NCI-H345 treated with DMSO at 0.1 percent for 48 hours (cell line): Measurements from ENCODE around the gene ANKZF1.
A peak's percentile ranks its signal among the peaks of the same experiment; 100 is the strongest.
"Not testable (repeated sequence)": the region's sequence is repeated elsewhere in the genome, so short reads cannot be mapped to it uniquely, and the experiment has no call there.

Experiments used
- DNase-seq: peaks from one replicate; lab custom pipeline; 2025; ENCODE audit not compliant: unreplicated experiment; lab: John Stamatoyannopoulos, UW

The ANKZF1 gene

GRCh38 chr2:219253753-219254589 is 24.4 kb downstream of the ANKZF1 start, which contains the start of gene TUBA4A:
TSS of gene TUBA4A (minus strand) at chr2:219253918. CDS start at chr2:219253858, 60 bp downstream.
- DNase-seq, result peak; percentile 59

DNA sequence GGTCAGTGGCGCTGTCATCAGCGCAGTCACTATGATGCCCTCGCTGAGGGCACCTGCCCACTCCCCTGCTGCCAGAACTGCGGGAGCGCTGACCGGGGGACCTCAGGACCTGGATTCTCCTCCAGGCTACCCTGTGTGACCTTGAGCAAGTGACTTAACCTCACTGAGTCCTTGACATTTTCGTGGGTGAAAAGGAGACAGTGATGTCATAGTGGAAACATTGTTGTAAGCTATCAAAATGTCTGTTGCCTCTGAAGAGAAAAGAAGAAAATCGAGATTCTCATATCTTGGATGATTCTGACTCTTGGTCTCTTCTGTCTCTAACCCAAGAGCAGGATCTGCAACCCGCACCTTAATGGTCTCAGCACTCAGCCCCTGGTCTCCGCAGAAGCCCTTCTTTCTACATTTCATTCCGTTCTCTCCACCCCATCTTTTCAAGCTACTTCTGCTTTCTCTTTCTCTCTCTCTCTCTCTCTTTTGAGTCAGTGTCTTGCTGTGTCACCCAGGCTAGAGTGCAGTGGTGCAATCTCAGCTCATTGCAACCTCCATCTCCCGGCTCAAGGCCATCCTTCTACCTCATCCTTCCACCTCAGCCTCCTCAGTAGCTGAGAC is 25.1 kb downstream of the ANKZF1 start:
- no peak for DNase-seq

- not testable (repeated sequence) for DNase-seq
Measured at GRCh38 chr2:219258942-219259341, 29.3 kb downstream of the ANKZF1 start.

DNA sequence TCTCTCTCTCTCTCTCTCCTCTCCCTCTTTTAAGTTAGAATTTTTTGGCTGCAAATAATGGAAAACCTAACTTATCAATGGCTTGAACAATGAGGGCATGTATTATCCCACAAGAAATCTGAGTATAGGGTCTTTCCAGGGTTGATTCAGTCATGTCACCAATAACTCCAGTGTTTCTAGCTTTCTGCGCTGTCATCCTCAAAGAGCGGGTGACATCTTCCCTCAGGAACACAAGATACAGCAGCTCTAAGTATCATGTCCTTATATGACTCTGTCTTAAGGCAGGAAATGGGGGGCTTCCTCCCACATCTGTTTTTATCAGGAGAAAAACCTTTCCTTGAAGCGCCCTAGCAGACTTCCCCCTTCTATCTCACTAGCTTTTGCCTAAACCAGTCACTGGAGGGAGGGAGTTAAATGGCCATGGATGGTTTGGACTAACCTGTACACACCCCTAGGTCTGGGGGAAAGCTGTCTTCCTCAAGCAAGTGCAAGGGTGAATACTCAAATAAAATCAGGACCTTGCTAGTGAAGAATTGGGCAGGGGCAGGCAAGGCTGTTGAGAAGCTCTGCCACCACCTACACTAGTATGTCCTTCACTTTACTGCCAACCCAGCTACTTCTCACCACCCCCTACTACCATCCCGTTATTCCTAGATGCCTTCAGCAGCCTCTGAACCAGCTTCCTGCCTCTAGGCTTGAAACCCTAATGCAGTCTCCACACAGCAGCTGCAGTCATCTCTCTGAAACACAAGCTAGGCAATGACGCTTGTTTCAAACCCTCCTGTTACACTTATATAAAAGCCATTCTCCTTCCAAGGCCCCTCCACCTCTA is 31.6 kb downstream of the ANKZF1 start:
- no peak for DNase-seq

DNA sequence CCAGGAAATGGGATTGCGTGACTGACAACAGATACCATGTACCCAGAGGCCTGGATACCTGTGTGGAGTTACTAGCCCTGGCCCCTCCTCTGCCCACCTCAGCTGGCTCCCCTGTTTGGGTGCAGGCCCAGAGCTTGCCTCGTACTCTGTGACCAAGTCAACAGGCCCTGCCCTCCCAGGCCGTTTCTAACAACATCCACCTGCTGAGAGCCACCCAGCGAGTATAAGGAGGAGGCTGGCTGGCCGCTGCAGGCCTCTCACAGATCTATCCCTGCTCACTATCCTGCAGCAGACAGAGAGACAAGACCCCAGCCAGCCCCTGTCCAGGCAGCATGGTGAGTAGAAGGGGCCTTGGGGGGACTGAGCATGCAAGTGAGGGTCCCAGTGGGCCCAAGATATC is 36.6 kb downstream of the ANKZF1 start:
- DNase-seq, result no peak

GRCh38 chr2:219266886-219267285 is 37.3 kb downstream of the ANKZF1 start:
- DNase-seq, result no peak

DNA sequence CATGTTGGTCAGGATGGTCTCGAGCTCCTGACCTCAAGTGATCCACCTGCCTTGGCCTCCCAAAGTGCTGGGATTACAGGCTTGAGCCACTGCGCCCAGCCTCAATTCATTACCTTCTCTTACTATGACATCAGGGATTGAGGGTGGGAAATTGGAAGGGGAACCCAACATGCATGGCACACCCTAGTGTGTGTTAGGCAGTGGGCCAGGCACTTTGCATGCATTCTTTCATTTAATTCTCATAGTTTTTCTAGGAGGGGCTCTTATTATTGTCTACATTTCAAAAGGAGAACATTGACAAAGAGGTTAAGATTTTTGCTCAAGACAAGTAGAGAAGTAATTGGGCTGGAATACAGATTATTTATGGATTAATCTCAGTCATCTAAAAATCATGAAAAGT is 38.7 kb downstream of the ANKZF1 start:
- DNase-seq, result no peak

- no peak for DNase-seq
Measured at GRCh38 chr2:219269362-219270054, 39.9 kb downstream of the ANKZF1 start.

DNA sequence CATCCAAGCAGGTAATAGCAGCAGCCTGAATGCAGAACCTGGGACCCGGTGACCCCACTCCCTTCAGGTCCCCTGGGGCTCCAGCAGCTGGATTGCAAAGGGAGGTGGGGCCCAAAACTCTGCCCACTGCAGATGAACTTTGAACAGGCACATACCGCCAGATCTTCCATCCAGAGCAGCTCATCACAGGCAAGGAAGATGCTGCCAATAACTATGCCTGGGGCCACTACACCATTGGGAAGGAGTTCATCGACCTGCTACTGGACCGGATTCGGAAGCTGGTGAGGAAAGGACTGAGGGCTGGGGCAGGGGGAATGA is 40.4 kb downstream of the ANKZF1 start:
- DNase-seq, result no peak

DNA sequence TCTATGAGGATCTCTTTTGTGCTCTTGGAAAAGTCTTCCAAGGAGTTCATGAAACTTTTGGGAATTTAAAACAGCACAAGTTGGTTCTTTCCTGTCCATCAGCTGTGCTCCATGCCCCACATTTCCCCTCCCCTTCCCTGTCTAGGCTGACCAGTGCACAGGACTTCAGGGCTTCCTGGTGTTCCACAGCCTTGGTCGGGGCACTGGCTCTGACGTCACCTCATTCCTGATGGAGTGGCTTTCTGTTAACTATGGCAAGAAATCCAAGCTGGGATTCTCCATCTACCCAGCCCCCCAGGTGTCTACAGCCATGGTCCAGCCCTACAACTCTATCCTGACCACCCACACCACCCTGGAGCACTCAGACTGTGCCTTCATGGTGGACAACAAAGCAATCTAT is 41.4 kb downstream of the ANKZF1 start:
- no peak for DNase-seq

GRCh38 chr2:219272356-219272755 is 42.8 kb downstream of the ANKZF1 start:
- no peak for DNase-seq

GRCh38 chr2:219272995-219273394 is 43.4 kb downstream of the ANKZF1 start:
- no peak for DNase-seq

GRCh38 chr2:219273937-219274336 is 44.3 kb downstream of the ANKZF1 start:
- no peak for DNase-seq

GRCh38 chr2:219274361-219274921 is 44.8 kb downstream of the ANKZF1 start:
- DNase-seq, result no peak

- peak; percentile 73 for DNase-seq
Measured at GRCh38 chr2:219277703-219278654, 48.4 kb downstream of the ANKZF1 start.

DNA sequence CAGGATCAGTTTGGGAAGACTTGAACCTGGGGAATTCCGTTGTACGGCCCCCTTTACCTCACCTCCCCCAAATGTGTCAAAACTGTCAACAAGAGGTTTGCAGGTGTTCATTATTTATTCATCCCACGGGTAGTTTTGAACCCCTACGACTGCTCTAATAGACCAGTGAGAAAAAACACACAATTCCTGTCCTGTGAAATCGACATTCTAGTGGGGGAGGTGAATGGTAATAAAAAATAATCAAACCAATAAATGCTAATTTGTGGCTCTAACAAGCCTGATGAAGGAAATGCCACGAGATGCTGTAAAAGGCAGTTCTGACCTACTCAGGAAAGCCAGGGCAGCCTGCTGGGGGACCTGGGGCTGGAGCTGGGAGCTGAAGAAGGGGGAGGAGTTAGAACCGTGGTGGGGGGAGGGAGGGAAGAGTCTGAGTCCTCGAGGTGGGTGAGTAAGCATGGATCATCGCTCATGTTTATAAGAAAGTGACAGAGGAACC is 49.1 kb downstream of the ANKZF1 start:
- DNase-seq, result no peak

DNA sequence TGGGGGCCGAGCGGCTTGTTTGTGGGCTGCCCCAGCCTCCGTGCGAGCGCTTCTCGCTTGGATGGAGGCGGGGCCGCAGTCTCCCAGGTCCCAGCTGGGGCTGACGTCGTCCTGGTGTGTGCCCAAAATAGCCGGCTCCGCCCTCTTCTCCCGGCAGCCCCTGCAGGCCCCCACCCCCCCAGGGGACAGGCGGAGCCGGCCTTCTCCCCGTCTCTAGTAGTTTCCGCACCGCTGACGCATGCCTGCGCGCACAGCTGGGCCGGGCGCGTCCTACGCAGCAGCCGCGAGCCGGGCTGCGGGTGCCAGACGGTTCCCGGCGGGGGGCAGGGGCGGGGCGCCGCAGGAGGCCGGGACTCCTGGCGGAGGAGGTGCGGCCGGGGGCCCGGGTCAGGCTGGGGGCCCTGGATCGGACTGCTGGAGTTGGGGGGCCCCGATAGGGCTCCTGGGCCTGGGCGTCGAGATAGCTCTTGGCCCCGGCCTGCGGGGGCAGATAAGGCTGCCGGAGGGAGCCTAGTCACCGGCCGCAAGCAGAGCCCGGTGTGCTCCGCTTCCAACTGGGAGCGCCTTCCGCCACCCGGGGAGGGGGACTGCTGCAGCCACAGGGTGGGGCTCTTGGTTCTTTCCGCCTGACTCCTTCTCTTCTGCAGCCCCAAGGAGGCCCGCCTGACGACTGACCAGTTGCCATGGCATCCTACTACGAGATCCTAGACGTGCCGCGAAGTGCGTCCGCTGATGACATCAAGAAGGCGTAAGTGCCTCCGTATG is 49.7 kb downstream of the ANKZF1 start, which contains the start of gene DNAJB2:
Gene DNAJB2, plus strand, starts transcription at position 216 of the 765 bp plus-strand sequence. Its CDS starts 468 bp downstream, at position 684.
- peak; percentile 93 for DNase-seq

DNA sequence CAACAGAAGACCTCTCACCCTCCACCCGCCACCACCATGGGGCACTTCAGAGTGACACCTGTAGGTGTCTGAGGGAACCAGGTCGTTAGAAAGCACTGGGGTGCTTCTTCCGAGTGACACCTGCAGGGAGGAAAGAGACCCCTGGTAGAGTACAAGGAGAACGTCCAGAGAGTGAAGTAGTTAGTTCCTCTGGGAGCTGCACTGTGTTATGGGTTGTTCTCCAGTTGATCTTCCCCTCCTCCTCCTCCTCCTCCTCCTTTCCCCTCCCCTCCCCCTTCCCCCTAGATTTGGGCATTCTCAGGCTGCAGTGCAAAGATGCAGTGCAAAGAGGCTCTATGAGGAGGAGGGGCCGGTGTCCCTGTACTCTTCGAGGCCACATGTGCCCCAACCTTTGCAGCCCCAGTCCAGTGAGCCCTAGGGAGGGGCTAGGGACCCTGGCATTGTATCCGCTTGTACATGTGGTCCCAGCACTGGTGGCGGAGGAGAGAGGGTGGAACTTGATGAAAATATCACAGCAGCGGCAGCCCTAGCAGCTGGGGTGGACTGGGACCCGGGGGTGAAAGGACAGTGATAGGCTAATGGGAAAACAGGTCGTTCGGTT is 50.4 kb downstream of the ANKZF1 start:
- no peak for DNase-seq
